PFSK-1 (cell line): ENCODE data around the gene DCAKD.

Experiments used
- FOXP2 ChIP-seq: optimal IDR thresholded peaks from 2 replicates; pipeline ENCODE3; 2011; ENCODE audit warnings: borderline replicate concordance, control low read depth, inconsistent platforms; ENCODE audit not compliant: insufficient read depth; ENCODE audit errors: extremely low read length, extremely low read depth
- POLR2AphosphoS5 ChIP-seq: IDR thresholded peaks from 2 replicates; pipeline ENCODE4 v1.6.1; 2012; ENCODE audit warnings: low read depth, mild to moderate bottlenecking, control low read depth, low read length, moderate library complexity
- SIN3A ChIP-seq: IDR thresholded peaks from 2 replicates; pipeline ENCODE4 v1.6.1; 2012; ENCODE audit warnings: mild to moderate bottlenecking, low read length, moderate library complexity, borderline replicate concordance; ENCODE audit not compliant: insufficient read depth
- TAF1 ChIP-seq: IDR thresholded peaks from 2 replicates; pipeline ENCODE4 v1.6.1; 2012; ENCODE audit warnings: low read length, control low read depth, borderline replicate concordance; ENCODE audit not compliant: insufficient read depth

- TF ChIP-seq FOXP2: no peak
- no peak for TF ChIP-seq POLR2AphosphoS5
- TF ChIP-seq SIN3A: no peak
- TF ChIP-seq TAF1: no peak
Measured at GRCh38 chr17:45006927-45007461, 44.4 kb downstream of the DCAKD start.
